NCI-H446 (cell line): ENCODE measurements around the gene LAX1.

Experiments
- DNase-seq, 2 experiments: peaks; one replicate each; lab custom pipeline; 2025; lab: John Stamatoyannopoulos, UW

Gene LAX1

GRCh38 chr1:203813581-203814341 lies 48.8 kb downstream of the LAX1 start:
- DNase-seq: no peak

- no peak for DNase-seq
Observed at GRCh38 chr1:203818399-203818798, 53.4 kb downstream of the LAX1 start.

GRCh38 chr1:203823306-203823705 lies 58.3 kb downstream of the LAX1 start:
- DNase-seq: peak in 1 of 2 experiments; percentile 7
